IMR-90 (cell line): ENCODE data around the gene TNN. TPM values are rescaled to one million over a fixed set of nuclear protein-coding genes. Genes with fewer than 3 reads are reported as not detected.

Source experiments
- ATAC-seq: fragments of 200-7000 bp; cut with Tn5 transposase; 2 replicates; pipeline ENCODE4 v1.9.1; 2020; ENCODE audit warnings: low read depth, mild to moderate bottlenecking, moderate library complexity
- BruUV-seq: library from RNA; stranded (reverse); fragments of 400-500 nt; replicated peaks from 2 replicates; lab custom pipeline; 2021; lab: Mats Ljungman, UMichigan
- CTCF ChIA-PET: fragments of 300-600 bp; formaldehyde crosslinking; extraction: SDS; loops from one replicate; lab custom pipeline; 2021; ENCODE audit warnings: antibody characterized with exemption; lab: Yijun Ruan, JAX
- POLR2A ChIA-PET: fragments of 300-600 bp; sonication (Branson Sonifier 250); formaldehyde crosslinking; loops from one replicate; lab custom pipeline; 2022; ENCODE audit warnings: antibody characterized with exemption; ENCODE audit not compliant: unreplicated experiment; lab: Charles Lee
- DNase-seq: peaks from one replicate; pipeline ENCODE4 v3.0.0; 2013
- H2AFZ ChIP-seq: replicated peaks from 2 replicates; pipeline ENCODE3; 2013; ENCODE audit warnings: low read length, mild to moderate bottlenecking; ENCODE audit not compliant: poor library complexity
- H2AK5ac ChIP-seq: 2 replicates; pipeline ENCODE4 v1.6.1; 2013; ENCODE audit warnings: low read depth, low read length, inconsistent platforms
- H2AK9ac ChIP-seq: replicated peaks from 2 replicates; pipeline ENCODE3; 2013; ENCODE audit warnings: mild to moderate bottlenecking, low read depth, low read length, moderate library complexity; ENCODE audit not compliant: poor library complexity
- H2BK120ac ChIP-seq: 2 replicates; pipeline ENCODE4 v1.6.1; 2013; ENCODE audit warnings: low read depth, low read length, inconsistent platforms
- H2BK15ac ChIP-seq: 3 replicates; pipeline ENCODE4 v1.6.1; 2013; ENCODE audit warnings: low read depth, low read length, inconsistent platforms
- H2BK20ac ChIP-seq: 2 replicates; pipeline ENCODE4 v1.6.1; 2013; ENCODE audit warnings: low read depth, mild to moderate bottlenecking, inconsistent platforms, low read length, moderate library complexity
- H2BK5ac ChIP-seq: 2 replicates; pipeline ENCODE4 v1.6.1; 2013; ENCODE audit warnings: mild to moderate bottlenecking, low read depth, low read length, inconsistent platforms; ENCODE audit not compliant: poor library complexity, severe bottlenecking
- H3K14ac ChIP-seq: replicated peaks from 2 replicates; pipeline ENCODE4 v1.6.1; 2013; ENCODE audit warnings: low read depth, low read length, inconsistent platforms
- H3K18ac ChIP-seq: 2 replicates; pipeline ENCODE4 v1.6.1; 2013; ENCODE audit warnings: low read depth, low read length, control low read depth
- H3K23ac ChIP-seq: 2 replicates; pipeline ENCODE4 v1.6.1; 2013; ENCODE audit warnings: low read depth, low read length, inconsistent platforms
- H3K27ac ChIP-seq: 2 replicates; pipeline ENCODE4 v1.5.1; 2013; ENCODE audit warnings: mild to moderate bottlenecking, control low read depth, low read length; ENCODE audit not compliant: insufficient read depth
- H3K27me3 ChIP-seq: 2 replicates; pipeline ENCODE4 v1.6.1; 2013; ENCODE audit warnings: low read length; ENCODE audit not compliant: control insufficient read depth, insufficient read depth
- H3K36me3 ChIP-seq: 2 replicates; pipeline ENCODE4 v1.6.1; 2013; ENCODE audit warnings: low read length, mixed read lengths; ENCODE audit not compliant: control insufficient read depth, insufficient read depth
- H3K4ac ChIP-seq: 2 replicates; pipeline ENCODE4 v1.6.1; 2013; ENCODE audit warnings: low read depth, low read length, inconsistent platforms
- H3K4me1 ChIP-seq: 2 replicates; pipeline ENCODE4 v1.6.1; 2013; ENCODE audit warnings: low read length, mixed read lengths; ENCODE audit not compliant: control insufficient read depth, insufficient read depth
- H3K4me2 ChIP-seq: 2 replicates; pipeline ENCODE4 v1.6.1; 2013; ENCODE audit warnings: low read depth, mild to moderate bottlenecking, control low read depth, low read length, moderate library complexity
- H3K4me3 ChIP-seq: 2 replicates; pipeline ENCODE4 v1.5.1; 2013; ENCODE audit warnings: low read depth, mild to moderate bottlenecking, control low read depth, low read length, moderate library complexity; ENCODE audit not compliant: insufficient read depth
- H3K56ac ChIP-seq: 2 replicates; pipeline ENCODE4 v1.6.1; 2013; ENCODE audit warnings: low read length, inconsistent platforms; ENCODE audit not compliant: insufficient read depth; ENCODE audit errors: extremely low read depth
- H3K79me1 ChIP-seq, 2 experiments: 2 replicates each; pipeline ENCODE4 v1.6.1; 2013; ENCODE audit warnings: low read length in 2 of 2, inconsistent platforms in 1 of 2, low read depth in 1 of 2
- H3K9ac ChIP-seq: 2 replicates; pipeline ENCODE4 v1.6.1; 2013; ENCODE audit warnings: low read depth, low read length, control low read depth
- H3K9me1 ChIP-seq: 2 replicates; pipeline ENCODE4 v1.6.1; 2013; ENCODE audit warnings: low read length, inconsistent platforms; ENCODE audit not compliant: insufficient read depth
- H3K9me3 ChIP-seq: 2 replicates; pipeline ENCODE4 v1.6.1; 2013; ENCODE audit warnings: low read length; ENCODE audit not compliant: control insufficient read depth, insufficient read depth
- H4K20me1 ChIP-seq: 2 replicates; pipeline ENCODE4 v1.6.1; 2013; ENCODE audit warnings: low read length, inconsistent platforms; ENCODE audit not compliant: insufficient read depth
- H4K5ac ChIP-seq: 2 replicates; pipeline ENCODE4 v1.6.1; 2013; ENCODE audit warnings: mild to moderate bottlenecking, low read depth, low read length, control low read depth
- H4K8ac ChIP-seq, 2 experiments: 2 replicates each; pipeline ENCODE4 v1.6.1; 2013; ENCODE audit warnings: low read depth in 2 of 2, low read length in 2 of 2, control low read depth in 1 of 2, inconsistent platforms in 1 of 2
- H4K91ac ChIP-seq: 2 replicates; pipeline ENCODE4 v1.6.1; 2013; ENCODE audit warnings: low read depth, low read length, inconsistent platforms; ENCODE audit not compliant: insufficient read depth
- BHLHE40 ChIP-seq: fragments of 150-350 bp; IDR thresholded peaks from 2 replicates; pipeline ENCODE4 v1.6.1; 2016; ENCODE audit warnings: mild to moderate bottlenecking, low read depth, low read length
- MAZ ChIP-seq: IDR thresholded peaks from 2 replicates; pipeline ENCODE4 v1.6.1; 2012; ENCODE audit warnings: low read depth, mild to moderate bottlenecking, low read length, improper control_type of control experiment, moderate library complexity, borderline replicate concordance
- MXI1 ChIP-seq: IDR thresholded peaks from 2 replicates; pipeline ENCODE4 v1.6.1; 2012; ENCODE audit warnings: low read depth, mild to moderate bottlenecking, low read length, moderate library complexity, borderline replicate concordance
- NFE2L2 ChIP-seq: fragments of 150-350 bp; IDR thresholded peaks from 2 replicates; pipeline ENCODE4 v1.6.1; 2016; ENCODE audit warnings: low read depth, mild to moderate bottlenecking, low read length
- RAD21 ChIP-seq: IDR thresholded peaks from 2 replicates; pipeline ENCODE4 v1.6.1; 2012; ENCODE audit warnings: low read length, improper control_type of control experiment
- WGBS, 2 experiments: methylation state at CpG; one replicate each; pipeline versions ENCODE4 v1.1.5 to v1.1.7; 2013; ENCODE audit warnings: missing lambda C conversion rate in 2 of 2; ENCODE audit not compliant: insufficient read length in 1 of 2; ENCODE audit errors: extremely low coverage in 2 of 2; 5-methylcytosine and 5-hydroxymethylcytosine counted together
- dilution Hi-C: fragments of 300-500 bp; cut with HindIII; formaldehyde crosslinking; loops from one replicate; pipeline ENCODE4 v1.14.3; 2018; ENCODE audit warnings: low sequenced_read_pairs; ENCODE audit not compliant: unreplicated experiment
- in situ Hi-C: fragments of 300-500 bp; cut with MboI; formaldehyde crosslinking; loops from 3 replicates; pipeline ENCODE4 v1.14.3; 2019; ENCODE audit warnings: low sequenced_read_pairs, inconsistent platforms, mixed read lengths
- intact Hi-C: fragments of 100-400 bp; cut with micrococcal nuclease; formaldehyde crosslinking; loops from 2 replicates; pipeline ENCODE4 v1.10.0; 2022
- polyA plus RNA-seq, 3 experiments: library from polyadenylated mRNA; depleted of rRNA; stranded (reverse); fragments of >200 nt; gene quantifications; 2 replicates each; pipeline ENCODE4 v1.2.3, GENCODE V29; 2012; ENCODE audit warnings: low replicate concordance in 1 of 3
- total RNA-seq: library from RNA; depleted of rRNA; stranded (reverse); fragments of >200 nt; gene quantifications from 2 replicates; pipeline ENCODE4 v1.2.3, GENCODE V29; 2012
- TF ChIP-seq, protein P1 (sequence below): fragments of 150-350 bp; IDR thresholded peaks from 2 replicates; pipeline ENCODE4 v1.6.1; 2017; ENCODE audit warnings: mild to moderate bottlenecking, antibody characterized with exemption, low read length, low read depth
- TF ChIP-seq, protein P2 (sequence below): fragments of 150-350 bp; IDR thresholded peaks from 2 replicates; pipeline ENCODE4 v1.6.1; 2016; ENCODE audit warnings: low read depth, mild to moderate bottlenecking, low read length, moderate library complexity, borderline replicate concordance

Gene TNN
- total and polyA plus RNA-seq, 2 of the 4 experiments (the other 2 are of a cell fraction): not detected

DNA sequence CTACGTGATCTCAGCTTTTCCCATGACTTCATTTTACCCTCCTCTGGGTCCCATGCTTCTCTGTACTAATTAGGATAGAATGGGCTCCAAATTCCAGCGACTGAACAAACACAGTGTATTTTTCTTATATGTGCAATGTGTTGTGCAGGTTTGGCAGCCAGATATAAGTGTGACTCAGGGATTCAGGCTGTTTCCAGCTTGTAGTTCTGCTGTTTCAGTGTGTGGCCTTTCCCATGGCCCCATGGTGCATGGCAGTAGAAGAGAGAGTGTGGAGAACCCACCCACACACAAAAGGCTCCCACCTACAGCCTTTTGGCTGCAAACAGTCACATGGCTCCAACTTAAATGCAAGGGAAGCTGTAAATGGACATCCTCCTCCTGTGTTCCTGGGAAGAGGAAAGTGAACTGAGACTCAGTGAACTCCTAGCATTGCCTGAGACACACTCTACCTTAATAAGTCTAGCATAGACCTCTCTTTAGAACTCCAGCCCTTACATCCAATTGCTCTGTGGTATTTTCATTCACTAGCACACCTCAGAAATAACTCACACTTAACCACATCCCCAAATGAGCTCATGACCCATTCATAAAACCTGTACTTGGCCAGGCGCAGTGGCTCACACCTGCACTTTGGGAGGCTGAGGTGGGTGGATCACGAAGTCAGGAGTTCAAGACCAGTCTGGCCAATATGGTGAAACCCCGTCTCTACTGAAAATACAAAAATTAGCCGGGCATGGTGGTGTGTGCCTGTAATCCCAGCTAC is 66.2 kb downstream of the TNN start:
- ATAC-seq (no peak), DNase-seq (no peak)
- H3K14ac ChIP-seq: no peak overlapping the region
- no peak overlapping the region for H3K9ac ChIP-seq
- no peak overlapping the region for H2AFZ ChIP-seq
- BruUV-seq: no TSS peak
- no peak for TF ChIP-seq MXI1
- TF ChIP-seq BHLHE40: no peak
- no peak for TF ChIP-seq MAZ
- no peak for TF ChIP-seq RAD21
- TF ChIP-seq, protein P1, sequence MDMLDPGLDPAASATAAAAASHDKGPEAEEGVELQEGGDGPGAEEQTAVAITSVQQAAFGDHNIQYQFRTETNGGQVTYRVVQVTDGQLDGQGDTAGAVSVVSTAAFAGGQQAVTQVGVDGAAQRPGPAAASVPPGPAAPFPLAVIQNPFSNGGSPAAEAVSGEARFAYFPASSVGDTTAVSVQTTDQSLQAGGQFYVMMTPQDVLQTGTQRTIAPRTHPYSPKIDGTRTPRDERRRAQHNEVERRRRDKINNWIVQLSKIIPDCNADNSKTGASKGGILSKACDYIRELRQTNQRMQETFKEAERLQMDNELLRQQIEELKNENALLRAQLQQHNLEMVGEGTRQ: no peak
- no peak for TF ChIP-seq NFE2L2
- TF ChIP-seq, protein P2, sequence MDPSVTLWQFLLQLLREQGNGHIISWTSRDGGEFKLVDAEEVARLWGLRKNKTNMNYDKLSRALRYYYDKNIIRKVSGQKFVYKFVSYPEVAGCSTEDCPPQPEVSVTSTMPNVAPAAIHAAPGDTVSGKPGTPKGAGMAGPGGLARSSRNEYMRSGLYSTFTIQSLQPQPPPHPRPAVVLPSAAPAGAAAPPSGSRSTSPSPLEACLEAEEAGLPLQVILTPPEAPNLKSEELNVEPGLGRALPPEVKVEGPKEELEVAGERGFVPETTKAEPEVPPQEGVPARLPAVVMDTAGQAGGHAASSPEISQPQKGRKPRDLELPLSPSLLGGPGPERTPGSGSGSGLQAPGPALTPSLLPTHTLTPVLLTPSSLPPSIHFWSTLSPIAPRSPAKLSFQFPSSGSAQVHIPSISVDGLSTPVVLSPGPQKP: no peak
- intact Hi-C loops: no loop called here
- no peak overlapping the region for H3K18ac ChIP-seq
- H2BK15ac ChIP-seq: no peak overlapping the region
- ChIA-PET CTCF (interaction anchor here (1.6 kb wide), 1 partner anchor 9 kb away, joined by 6 read pairs; no protein-coding TSS in a partner anchor), POLR2A (no interaction called here)
- H4K91ac ChIP-seq: no peak overlapping the region
- no peak overlapping the region for H3K4me2 ChIP-seq
- no peaks in the 10 kb centered on the region for H3K9me1 ChIP-seq
- no peak overlapping the region for H2BK20ac ChIP-seq
- no peaks in the 10 kb centered on the region for H3K9me3 ChIP-seq
- H2AK9ac ChIP-seq: no peak overlapping the region
- H3K36me3 ChIP-seq: no peaks in the 10 kb centered on the region
- peaks cover 3% of the 10 kb centered on the region; the same call in 1 of the 2 replicates for H3K27me3 ChIP-seq
- WGBS, 2 experiments: 40% methylated on average over 1 of the region's 6 CpGs; no CpG with 5 or more reads in 1 of the 2 experiments
- no peak overlapping the region for H4K5ac ChIP-seq
- no peak overlapping the region for H3K4ac ChIP-seq
- H2BK5ac ChIP-seq: no peak overlapping the region
- H3K23ac ChIP-seq: no peak overlapping the region
- H4K8ac ChIP-seq: no peak overlapping the region
- no peak overlapping the region for H3K56ac ChIP-seq
- no peak overlapping the region for H3K27ac ChIP-seq
- in situ Hi-C loops: no loop called here
- H3K79me1 ChIP-seq: no peaks in the 10 kb centered on the region
- no peak overlapping the region for H2AK5ac ChIP-seq
- H2BK120ac ChIP-seq: no peak overlapping the region
- peaks cover 2% of the 10 kb centered on the region; the same call in 1 of the 2 replicates for H3K4me1 ChIP-seq
- no peaks in the 10 kb centered on the region for H4K20me1 ChIP-seq
- dilution Hi-C loops: no loop called here
- H3K4me3 ChIP-seq: no peak overlapping the region
